HCT116 (cell line): Measurements from ENCODE around the gene MAPK4. TPM values are rescaled to one million over a fixed set of nuclear protein-coding genes. Genes with fewer than 3 reads are reported as not detected.

ENCODE experiments used
- ATAC-seq: fragments of 200-7000 bp; cut with Tn5 transposase; 2 replicates; pipeline ENCODE4 v1.9.1; 2020; ENCODE audit warnings: mild to moderate bottlenecking, moderate library complexity
- BruUV-seq: library from RNA; stranded (reverse); fragments of 400-500 nt; replicated peaks from 2 replicates; lab custom pipeline; 2021; lab: Mats Ljungman, UMichigan
- CTCF ChIA-PET: fragments of 300-600 bp; sonication (Branson Sonifier 250); formaldehyde crosslinking; loops from one replicate; lab custom pipeline; 2021; ENCODE audit warnings: antibody characterized with exemption; lab: Charles Lee
- POLR2A ChIA-PET: fragments of 300-600, 350-600 bp; sonication (Branson Sonifier 250); formaldehyde crosslinking; loops from one replicate; lab custom pipeline; 2021; ENCODE audit warnings: antibody characterized with exemption; lab: Charles Lee
- RAD21 ChIA-PET, 2 experiments: fragments of 300-600 bp; sonication (Branson Sonifier 250); formaldehyde crosslinking; loops; one replicate each; lab custom pipeline; 2023; ENCODE audit warnings: low total read pairs in 2 of 2; ENCODE audit not compliant: uncharacterized antibody in 2 of 2, unreplicated experiment in 2 of 2, low non-redundant PET in 1 of 2; lab: Charles Lee
- DNase-seq: peaks from one replicate; pipeline ENCODE4 v3.0.0-alpha.2; 2010; ENCODE audit warnings: low read depth, low spot score
- H2AFZ ChIP-seq: fragments of 200-600 bp; shearing (Covaris generic), sonication (generic); 2 replicates; pipeline ENCODE4 v1.6.1; 2017; ENCODE audit warnings: low read depth, mixed run types, mixed read lengths, antibody characterized with exemption, low read length; ENCODE audit not compliant: poor library complexity, severe bottlenecking
- H3K27ac ChIP-seq: 2 replicates; pipeline ENCODE4 v1.5.1; 2012; ENCODE audit warnings: low read depth, low read length
- H3K27me3 ChIP-seq: fragments of 200-600 bp; sonication (generic); 2 replicates; pipeline ENCODE4 v1.6.1; 2016; ENCODE audit warnings: mixed run types, low read length, mixed read lengths; ENCODE audit not compliant: insufficient read depth
- H3K36me3 ChIP-seq, 2 experiments: fragments of 200-500 bp in 1 of 2; fragments of 200-600 bp in 1 of 2; sonication (Bioruptor generic) in 1 of 2; sonication (generic) in 1 of 2; 2 replicates each; pipeline versions ENCODE4 v1.5.1 to v1.6.1; 2014 to 2016; ENCODE audit warnings: low read length in 2 of 2, inconsistent platforms in 1 of 2, mixed read lengths in 1 of 2, mixed run types in 1 of 2; ENCODE audit not compliant: insufficient read depth in 2 of 2, control insufficient read depth in 1 of 2
- H3K4me1 ChIP-seq, 2 experiments: fragments of 200-600 bp in 1 of 2; sonication (generic) in 1 of 2; 2 replicates each; pipeline versions ENCODE4 v1.5.1 to v1.6.1; 2012 to 2017; ENCODE audit warnings: low read length in 2 of 2, inconsistent platforms in 1 of 2, mild to moderate bottlenecking in 1 of 2, mixed read lengths in 1 of 2, mixed run types in 1 of 2, moderate library complexity in 1 of 2; ENCODE audit not compliant: insufficient read depth in 2 of 2, control insufficient read depth in 1 of 2
- H3K4me2 ChIP-seq: fragments of 200-600 bp; sonication (generic); 2 replicates; pipeline ENCODE4 v1.6.1; 2017; ENCODE audit warnings: mixed run types, low read length, mixed read lengths
- H3K4me3 ChIP-seq, 2 experiments: fragments of 200-600 bp in 1 of 2; sonication (generic) in 1 of 2; replicated peaks in 1 of 2; 2 replicates each; pipeline ENCODE4 v1.5.1; 2011 to 2016; ENCODE audit warnings: low read length in 2 of 2, control low read depth in 1 of 2, low read depth in 1 of 2, mild to moderate bottlenecking in 1 of 2, mixed read lengths in 1 of 2, mixed run types in 1 of 2
- H3K79me2 ChIP-seq: fragments of 200-600 bp; sonication (generic); 2 replicates; pipeline ENCODE4 v1.6.1; 2017; ENCODE audit warnings: mild to moderate bottlenecking, mixed run types, low read length, moderate library complexity, mixed read lengths; ENCODE audit not compliant: insufficient read depth
- H3K9ac ChIP-seq: fragments of 200-600 bp; sonication (generic); 2 replicates; pipeline ENCODE4 v1.6.1; 2016; ENCODE audit warnings: low read length, mixed read lengths
- H3K9me2 ChIP-seq: fragments of 200-600 bp; sonication (generic), shearing (Covaris generic); 2 replicates; pipeline ENCODE4 v1.6.1; 2017; ENCODE audit warnings: mixed run types, mild to moderate bottlenecking, moderate library complexity; ENCODE audit not compliant: insufficient read depth
- H3K9me3 ChIP-seq, 2 experiments: fragments of 200-500 bp in 1 of 2; fragments of 200-600 bp in 1 of 2; sonication (Bioruptor generic) in 1 of 2; sonication (generic) in 1 of 2; 2 replicates each; pipeline ENCODE4 v1.6.1; 2014 to 2017; ENCODE audit warnings: low read length in 2 of 2, mixed read lengths in 2 of 2, inconsistent platforms in 1 of 2, low read depth in 1 of 2, mild to moderate bottlenecking in 1 of 2, mixed run types in 1 of 2, moderate library complexity in 1 of 2; ENCODE audit not compliant: control insufficient read depth in 1 of 2, insufficient read depth in 1 of 2
- H4K20me1 ChIP-seq: fragments of 200-600 bp; sonication (generic), shearing (Covaris generic); 2 replicates; pipeline ENCODE4 v1.6.1; 2017; ENCODE audit warnings: mixed run types, mild to moderate bottlenecking, moderate library complexity; ENCODE audit not compliant: insufficient read depth
- ATF3 ChIP-seq: IDR thresholded peaks from 2 replicates; pipeline ENCODE4 v1.6.1; 2012
- CBX3 ChIP-seq: IDR thresholded peaks from 2 replicates; pipeline ENCODE4 v1.6.1; 2012; ENCODE audit warnings: low read depth
- CTCF ChIP-seq, 3 experiments: fragments of 200-600 bp in 1 of 3; sonication (generic) in 1 of 3; IDR thresholded peaks in 2 of 3; conservative IDR thresholded peaks in 1 of 3; 2 replicates each; pipeline ENCODE4 v1.5.1; 2012 to 2017; ENCODE audit warnings: low read depth in 2 of 3, low read length in 2 of 3, antibody characterized with exemption in 1 of 3, borderline replicate concordance in 1 of 3, control low read depth in 1 of 3, mild to moderate bottlenecking in 1 of 3, mixed read lengths in 1 of 3, mixed run types in 1 of 3, moderate library complexity in 1 of 3; ENCODE audit not compliant: insufficient read depth in 1 of 3
- EZH2 ChIP-seq: fragments of 200-600 bp; sonication (generic); IDR thresholded peaks from 2 replicates; pipeline ENCODE4 v1.6.1; 2017; ENCODE audit warnings: antibody characterized with exemption, mixed run types
- FOSL1 ChIP-seq: IDR thresholded peaks from 2 replicates; pipeline ENCODE4 v1.6.1; 2012; ENCODE audit warnings: low read depth
- POLR2A ChIP-seq: IDR thresholded peaks from 2 replicates; pipeline ENCODE4 v1.7.0; 2011; ENCODE audit warnings: borderline replicate concordance; ENCODE audit not compliant: insufficient read depth, insufficient read length; ENCODE audit errors: extremely low read depth
- RAD21 ChIP-seq: IDR thresholded peaks from 2 replicates; pipeline ENCODE4 v1.6.1; 2012; ENCODE audit warnings: low read depth, mild to moderate bottlenecking
- SIN3A ChIP-seq: IDR thresholded peaks from 2 replicates; pipeline ENCODE4 v1.6.1; 2012; ENCODE audit warnings: low read depth
- YY1 ChIP-seq: IDR thresholded peaks from 2 replicates; pipeline ENCODE4 v1.6.1; 2011; ENCODE audit warnings: low read length, low read depth, moderate library complexity, mild to moderate bottlenecking; ENCODE audit not compliant: insufficient replicate concordance; ENCODE audit errors: extremely low read depth
- ZNF274 ChIP-seq: fragments of 200-500 bp; sonication (Bioruptor generic); IDR thresholded peaks from 2 replicates; pipeline ENCODE4 v1.6.1; 2014; ENCODE audit warnings: mild to moderate bottlenecking, low read depth, low read length, inconsistent platforms
- intact Hi-C: fragments of 100-400 bp; cut with micrococcal nuclease; formaldehyde crosslinking; loops from 2 replicates; pipeline ENCODE4 v1.10.0; 2022
- total RNA-seq: library from RNA; stranded (reverse); gene quantifications from one replicate; pipeline ENCODE4 v1.2.1, GENCODE V29; 2021; ENCODE audit not compliant: unreplicated experiment
- TF ChIP-seq, protein P1 (sequence below): IDR thresholded peaks from 2 replicates; pipeline ENCODE4 v1.6.1; 2012

Gene MAPK4
- total RNA-seq, 1 experiment from 2014 or later = 0.89 TPM

GRCh38 chr18:50647237-50647636 is 87.3 kb downstream of the MAPK4 start:
- Histone ChIP-seq H4K20me1 (no peaks in the 10 kb centered on the region), H3K27ac (no peak overlapping the region), H3K79me2 (no peaks in the 10 kb centered on the region), H3K4me1 (no peaks in the 10 kb centered on the region), H3K27me3 (0 out of 2 replicates have a peak, but pooled peaks cover 6% of the 10 kb centered on the region), H3K4me2 (no peak overlapping the region), H3K9me2 (no peaks in the 10 kb centered on the region), H2AFZ (no peak overlapping the region), H3K4me3 (no peak overlapping the region), H3K36me3 (no peaks in the 10 kb centered on the region), H3K9ac (no peak overlapping the region), H3K9me3 (no peaks in the 10 kb centered on the region)
- no TSS peak for BruUV-seq
- ChIA-PET CTCF (no interaction called here), POLR2A (no interaction called here), RAD21 (no interaction called here)
- DNase-seq (no peak), ATAC-seq (no peak)
- intact Hi-C loops = no loop called here
- no peak for TF ChIP-seq ATF3
- TF ChIP-seq RAD21 = no peak
- no peak for TF ChIP-seq FOSL1
- no peak for TF ChIP-seq CBX3
- TF ChIP-seq YY1 = no peak
- TF ChIP-seq POLR2A = no peak
- no peak for TF ChIP-seq ZNF274
- no peak for TF ChIP-seq SIN3A
- no peak for TF ChIP-seq CTCF (IDR thresholded peaks at IDR 0.05 in 2 of 3, conservative IDR thresholded peaks at IDR 0.05 in 1 of 3; ENCODE audit: borderline replicate concordance in 1 of 3, insufficient read depth in 1 of 3, low read depth in 2 of 3, low read length in 2 of 3)
- no peak for TF ChIP-seq EZH2
- TF ChIP-seq, protein P1, sequence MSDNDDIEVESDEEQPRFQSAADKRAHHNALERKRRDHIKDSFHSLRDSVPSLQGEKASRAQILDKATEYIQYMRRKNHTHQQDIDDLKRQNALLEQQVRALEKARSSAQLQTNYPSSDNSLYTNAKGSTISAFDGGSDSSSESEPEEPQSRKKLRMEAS = no peak
